Lung (tissue), 12 donors: ENCODE results near the gene VDAC1. TPM values are rescaled to one million over a fixed set of nuclear protein-coding genes. Genes with fewer than 3 reads are reported as not detected.

Experiments
- ATAC-seq: fragments of 200-7000 bp; cut with Tn5 transposase; one replicate; pipeline ENCODE4 v1.9.1; 2020; ENCODE audit warnings: moderate number of reproducible peaks; ENCODE audit not compliant: insufficient read depth, low FRiP score
- DNase-seq, 3 donors: peaks; one replicate each; pipeline ENCODE4 v3.0.0-alpha.2; 2013 to 2017
- H3K27ac ChIP-seq, 2 donors: one replicate each; pipeline ENCODE4 v1.5.1; 2013; ENCODE audit warnings: mild to moderate bottlenecking in 2 of 2, moderate library complexity in 2 of 2, control low read depth in 1 of 2, inconsistent platforms in 1 of 2, low read depth in 1 of 2, low read length in 1 of 2
- H3K27me3 ChIP-seq, 3 donors: one replicate each; pipeline ENCODE4 v1.5.1; 2013; ENCODE audit warnings: low read length in 2 of 3; ENCODE audit not compliant: control insufficient read depth in 3 of 3, insufficient read depth in 3 of 3
- H3K36me3 ChIP-seq, 4 donors: one replicate each; pipeline ENCODE4 v1.5.1; 2013; ENCODE audit warnings: low read length in 4 of 4, mild to moderate bottlenecking in 1 of 4, moderate library complexity in 1 of 4; ENCODE audit not compliant: control insufficient read depth in 4 of 4, insufficient read depth in 4 of 4
- H3K4me1 ChIP-seq, 5 donors: one replicate each; pipeline ENCODE4 v1.5.1; 2013; ENCODE audit warnings: low read length in 5 of 5, mild to moderate bottlenecking in 2 of 5, moderate library complexity in 1 of 5; ENCODE audit not compliant: control insufficient read depth in 5 of 5, insufficient read depth in 5 of 5
- H3K4me3 ChIP-seq: one replicate; pipeline ENCODE4 v1.5.1; 2013; ENCODE audit warnings: mild to moderate bottlenecking, control low read depth, moderate library complexity
- H3K9ac ChIP-seq, 2 donors: one replicate each; pipeline ENCODE4 v1.5.1; 2013; ENCODE audit warnings: low read length in 2 of 2, control low read depth in 1 of 2; ENCODE audit not compliant: insufficient read depth in 1 of 2
- H3K9me3 ChIP-seq, 4 donors: one replicate each; pipeline ENCODE4 v1.5.1; 2013; ENCODE audit warnings: low read length in 3 of 4, mild to moderate bottlenecking in 1 of 4, moderate library complexity in 1 of 4; ENCODE audit not compliant: control insufficient read depth in 4 of 4, insufficient read depth in 3 of 4
- WGBS, 2 donors: extraction: QIAGEN DNeasy Blood & Tissue Kit; methylation state at CpG; one replicate each; pipeline ENCODE4 v1.1.7; 2013; 5-methylcytosine and 5-hydroxymethylcytosine counted together
- polyA plus RNA-seq, 2 donors: library from polyadenylated mRNA; stranded (reverse); fragments of 200-250 nt; gene quantifications; one replicate each; pipeline ENCODE4 v1.2.1, GENCODE V29; 2013
- total RNA-seq, 2 donors: library from RNA; depleted of rRNA in 1 of 2; stranded (reverse); fragments of >200 nt in 1 of 2; gene quantifications; one replicate each; pipeline ENCODE4 v1.2.1, GENCODE V29; 2014 to 2021
- TF ChIP-seq, protein P1 (sequence below): IDR thresholded peaks from 2 replicates; pipeline ENCODE4 v1.5.1; 2012; ENCODE audit warnings: mild to moderate bottlenecking; ENCODE audit errors: control extremely low read depth, extremely low read depth
- donor health status: control.
- donor health status: control.
- donor health status: Bipolar disorder and iron deficiency.
- donor health status: healthy.
- donor health status: DM: yes; HTN: yes; CAD: no.

The VDAC1 gene
- total and polyA plus RNA-seq, 4 donors: 107 to 136 (median 120) TPM

- DNase-seq: no peak
- ATAC-seq: no peak
Measured at GRCh38 chr5:133983674-133984073, 21.1 kb downstream of the VDAC1 start.

GRCh38 chr5:133981714-133982113, 23.1 kb downstream of the VDAC1 start:
- DNase-seq: no peak
- H3K27me3 ChIP-seq: no peaks in the 10 kb centered on the region
- H3K4me3 ChIP-seq: no peak overlapping the region
- H3K4me1 ChIP-seq: peaks cover 0 to 5% (median 0%) of the 10 kb centered on the region in 5 donors
- TF ChIP-seq, protein P1, sequence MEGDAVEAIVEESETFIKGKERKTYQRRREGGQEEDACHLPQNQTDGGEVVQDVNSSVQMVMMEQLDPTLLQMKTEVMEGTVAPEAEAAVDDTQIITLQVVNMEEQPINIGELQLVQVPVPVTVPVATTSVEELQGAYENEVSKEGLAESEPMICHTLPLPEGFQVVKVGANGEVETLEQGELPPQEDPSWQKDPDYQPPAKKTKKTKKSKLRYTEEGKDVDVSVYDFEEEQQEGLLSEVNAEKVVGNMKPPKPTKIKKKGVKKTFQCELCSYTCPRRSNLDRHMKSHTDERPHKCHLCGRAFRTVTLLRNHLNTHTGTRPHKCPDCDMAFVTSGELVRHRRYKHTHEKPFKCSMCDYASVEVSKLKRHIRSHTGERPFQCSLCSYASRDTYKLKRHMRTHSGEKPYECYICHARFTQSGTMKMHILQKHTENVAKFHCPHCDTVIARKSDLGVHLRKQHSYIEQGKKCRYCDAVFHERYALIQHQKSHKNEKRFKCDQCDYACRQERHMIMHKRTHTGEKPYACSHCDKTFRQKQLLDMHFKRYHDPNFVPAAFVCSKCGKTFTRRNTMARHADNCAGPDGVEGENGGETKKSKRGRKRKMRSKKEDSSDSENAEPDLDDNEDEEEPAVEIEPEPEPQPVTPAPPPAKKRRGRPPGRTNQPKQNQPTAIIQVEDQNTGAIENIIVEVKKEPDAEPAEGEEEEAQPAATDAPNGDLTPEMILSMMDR: no peak
- H3K36me3 ChIP-seq: peaks cover 10 to 32% (median 22%) of the 10 kb centered on the region in 4 donors
- no peak overlapping the region for H3K27ac ChIP-seq
- peaks cover 0 to 2% (median 0%) of the 10 kb centered on the region in 4 donors for H3K9me3 ChIP-seq
- no peak overlapping the region for H3K9ac ChIP-seq
- 28 to 46% methylated on average over 1 of the region's 1 CpG for WGBS, 2 donors
- ATAC-seq: no peak

More at GRCh38 chr5:133983674-133984073, 21.1 kb downstream of the VDAC1 start:
- WGBS, 2 donors: 95 to 96% methylated on average over 5 of the region's 5 CpGs
- TF ChIP-seq, protein P1: no peak
- peaks cover 0 to 5% (median 0%) of the 10 kb centered on the region in 5 donors for H3K4me1 ChIP-seq
- H3K4me3 ChIP-seq: no peak overlapping the region
- H3K27ac ChIP-seq: no peak overlapping the region
- peaks cover 0 to 2% (median 0%) of the 10 kb centered on the region in 4 donors for H3K9me3 ChIP-seq
- no peak overlapping the region for H3K9ac ChIP-seq
- H3K27me3 ChIP-seq: no peaks in the 10 kb centered on the region
- peaks cover 15 to 30% (median 24%) of the 10 kb centered on the region in 4 donors for H3K36me3 ChIP-seq

GRCh38 chr5:133980652-133981051, 24.1 kb downstream of the VDAC1 start:
- no peak for ATAC-seq
- 91 to 93% methylated on average over 7 of the region's 7 CpGs for WGBS, 2 donors
- peaks cover 10 to 27% (median 19%) of the 10 kb centered on the region in 4 donors for H3K36me3 ChIP-seq

More at GRCh38 chr5:133980652-133981051, 24.1 kb downstream of the VDAC1 start:
- H3K27ac ChIP-seq: no peak overlapping the region
- peaks cover 0 to 2% (median 0%) of the 10 kb centered on the region in 4 donors for H3K9me3 ChIP-seq
- no peaks in the 10 kb centered on the region for H3K27me3 ChIP-seq
- TF ChIP-seq, protein P1: no peak
- peaks cover 0 to under 1% (median 0%) of the 10 kb centered on the region in 5 donors for H3K4me1 ChIP-seq
- no peak for DNase-seq
- H3K4me3 ChIP-seq: no peak overlapping the region
- no peak overlapping the region for H3K9ac ChIP-seq
